ENCODE measurements around the gene DACT3. TPM values are rescaled to one million over a fixed set of nuclear protein-coding genes. Genes with fewer than 3 reads are reported as not detected.

DACT3 gene
- total RNA-seq, 2 experiments from 2014 or later, result 0.31 to 0.42 TPM

GRCh38 chr19:46660551-46661019, 397 bp downstream of the DACT3 start:
- ChIA-PET CTCF (interaction anchor here (0.5 to 4.1 kb wide), 15 partner anchors 13 to 578 kb away, joined by 3 to 78 read pairs (median 8); partner anchors contain the start of gene CALM3), POLR2A (interaction anchor here (0.6 to 0.9 kb wide), 2 partner anchors 43 to 46 kb away, joined by 3 read pairs; no protein-coding TSS in a partner anchor)
- no peaks in the 10 kb centered on the region for H3K9me3 Mint-ChIP-seq
- H3K27me3 Mint-ChIP-seq, result peaks cover 23% of the 10 kb centered on the region
- peak overlapping the region; percentile 65 for H3K4me3 Mint-ChIP-seq
- no peak overlapping the region for H3K27ac Mint-ChIP-seq
- peaks cover 22% of the 10 kb centered on the region for H3K4me1 Mint-ChIP-seq
- H3K36me3 Mint-ChIP-seq (ENCODE audit: low read depth), result no peaks in the 10 kb centered on the region
- no peak for DNase-seq

GRCh38 chr19:46660008-46660517, 919 bp downstream of the DACT3 start:
- Mint-ChIP-seq H3K27ac (no peak overlapping the region), H3K4me1 (peaks cover 22% of the 10 kb centered on the region), H3K4me3 (peak overlapping the region; percentile 43), H3K36me3 (ENCODE audit: low read depth) (no peaks in the 10 kb centered on the region), H3K27me3 (peaks cover 24% of the 10 kb centered on the region), H3K9me3 (no peaks in the 10 kb centered on the region)
- DNase-seq, result no peak
- POLR2A ChIA-PET, result no interaction called here
- CTCF ChIA-PET, result interaction anchor here (1.1 to 3.3 kb wide), 6 partner anchors 13 to 58 kb away, joined by 3 to 78 read pairs (median 14); no protein-coding TSS in a partner anchor

- H3K9me3 Mint-ChIP-seq, result no peaks in the 10 kb centered on the region
- ChIA-PET CTCF (interaction anchor here (0.6 to 1.5 kb wide), 5 partner anchors 25 to 57 kb away, joined by 3 to 11 read pairs (median 3); no protein-coding TSS in a partner anchor), POLR2A (no interaction called here)
- peaks cover 30% of the 10 kb centered on the region for H3K27me3 Mint-ChIP-seq
- H3K4me3 Mint-ChIP-seq, result peak overlapping the region; percentile 43
- H3K27ac Mint-ChIP-seq, result peak overlapping the region; percentile 0
- H3K4me1 Mint-ChIP-seq, result peaks cover 22% of the 10 kb centered on the region
- no peak for DNase-seq
- H3K36me3 Mint-ChIP-seq (ENCODE audit: low read depth), result no peaks in the 10 kb centered on the region
Measured at GRCh38 chr19:46659151-46660007, 1.6 kb downstream of the DACT3 start.

GRCh38 chr19:46656541-46656940, 4.4 kb downstream of the DACT3 start:
- no peaks in the 10 kb centered on the region for H3K36me3 Mint-ChIP-seq (ENCODE audit: low read depth)
- POLR2A ChIA-PET, result no interaction called here
- CTCF ChIA-PET, result interaction anchor here (0.9 kb wide), 1 partner anchor 140 kb away, joined by 4 read pairs; no protein-coding TSS in a partner anchor
- H3K4me1 Mint-ChIP-seq, result peaks cover 13% of the 10 kb centered on the region
- H3K27ac Mint-ChIP-seq, result no peak overlapping the region
- no peaks in the 10 kb centered on the region for H3K9me3 Mint-ChIP-seq
- H3K4me3 Mint-ChIP-seq, result no peak overlapping the region
- H3K27me3 Mint-ChIP-seq, result peaks cover 40% of the 10 kb centered on the region
- no peak for DNase-seq

- POLR2A ChIA-PET, result no interaction called here
- Mint-ChIP-seq H3K9me3 (no peaks in the 10 kb centered on the region), H3K27ac (no peak overlapping the region), H3K27me3 (peaks cover 50% of the 10 kb centered on the region), H3K4me3 (no peak overlapping the region), H3K36me3 (ENCODE audit: low read depth) (no peaks in the 10 kb centered on the region), H3K4me1 (peaks cover 4% of the 10 kb centered on the region)
- no peak for DNase-seq
- CTCF ChIA-PET, result no interaction called here
Measured at GRCh38 chr19:46654621-46655152, 6.3 kb downstream of the DACT3 start.

GRCh38 chr19:46650445-46650844, 10.5 kb downstream of the DACT3 start:
- ChIA-PET CTCF (interaction anchor here (0.5 to 0.6 kb wide), 2 partner anchors 63 to 184 kb away, joined by 3 to 5 read pairs; no protein-coding TSS in a partner anchor), POLR2A (no interaction called here)
- peaks cover 2% of the 10 kb centered on the region for H3K36me3 Mint-ChIP-seq (ENCODE audit: low read depth)
- H3K27ac Mint-ChIP-seq, result no peak overlapping the region
- peaks cover 8% of the 10 kb centered on the region for H3K9me3 Mint-ChIP-seq
- DNase-seq, result no peak
- peaks cover 61% of the 10 kb centered on the region for H3K27me3 Mint-ChIP-seq
- H3K4me1 Mint-ChIP-seq, result peaks cover 4% of the 10 kb centered on the region
- no peak overlapping the region for H3K4me3 Mint-ChIP-seq

- Mint-ChIP-seq H3K27me3 (peaks cover 60% of the 10 kb centered on the region), H3K27ac (no peak overlapping the region), H3K4me1 (peaks cover 4% of the 10 kb centered on the region), H3K4me3 (no peak overlapping the region), H3K36me3 (ENCODE audit: low read depth) (peaks cover 2% of the 10 kb centered on the region), H3K9me3 (peaks cover 8% of the 10 kb centered on the region)
- CTCF ChIA-PET, result no interaction called here
- no peak for DNase-seq
- POLR2A ChIA-PET, result no interaction called here
Measured at GRCh38 chr19:46648961-46649960, 11.7 kb downstream of the DACT3 start.

- Mint-ChIP-seq H3K27ac (no peak overlapping the region), H3K36me3 (ENCODE audit: low read depth) (peaks cover 2% of the 10 kb centered on the region), H3K9me3 (peaks cover 8% of the 10 kb centered on the region), H3K27me3 (peaks cover 60% of the 10 kb centered on the region), H3K4me1 (peaks cover 4% of the 10 kb centered on the region), H3K4me3 (no peak overlapping the region)
- CTCF ChIA-PET, result interaction anchor here (1.0 to 1.5 kb wide), 2 partner anchors 14 to 34 kb away, joined by 3 to 5 read pairs; no protein-coding TSS in a partner anchor
- DNase-seq, result no peak
- POLR2A ChIA-PET, result no interaction called here
Measured at GRCh38 chr19:46648060-46648960, 12.7 kb downstream of the DACT3 start.

GRCh38 chr19:46646402-46646801, 14.6 kb downstream of the DACT3 start:
- Mint-ChIP-seq H3K9me3 (peaks cover 8% of the 10 kb centered on the region), H3K36me3 (ENCODE audit: low read depth) (peaks cover 2% of the 10 kb centered on the region), H3K27me3 (peaks cover 58% of the 10 kb centered on the region), H3K27ac (no peak overlapping the region), H3K4me1 (peaks cover 4% of the 10 kb centered on the region), H3K4me3 (no peak overlapping the region)
- ChIA-PET CTCF (no interaction called here), POLR2A (no interaction called here)
- no peak for DNase-seq

- CTCF ChIA-PET, result interaction anchor here (0.5 to 1.8 kb wide), 5 partner anchors 18 to 68 kb away, joined by 3 to 5 read pairs (median 3); no protein-coding TSS in a partner anchor
- no peak overlapping the region for H3K27ac Mint-ChIP-seq
- POLR2A ChIA-PET, result no interaction called here
- H3K36me3 Mint-ChIP-seq (ENCODE audit: low read depth), result peaks cover 2% of the 10 kb centered on the region
- peaks cover 10% of the 10 kb centered on the region for H3K4me1 Mint-ChIP-seq
- peaks cover 8% of the 10 kb centered on the region for H3K9me3 Mint-ChIP-seq
- peaks cover 53% of the 10 kb centered on the region for H3K27me3 Mint-ChIP-seq
- no peak overlapping the region for H3K4me3 Mint-ChIP-seq
- DNase-seq, result no peak
Measured at GRCh38 chr19:46644720-46645119, 16.3 kb downstream of the DACT3 start.

GRCh38 chr19:46640656-46641055, 20.3 kb downstream of the DACT3 start:
- H3K4me3 Mint-ChIP-seq, result no peak overlapping the region
- no peaks in the 10 kb centered on the region for H3K9me3 Mint-ChIP-seq
- CTCF ChIA-PET, result interaction anchor here (0.6 to 0.7 kb wide), 3 partner anchors 183 to 1097 kb away, joined by 3 to 4 read pairs (median 3); no protein-coding TSS in a partner anchor
- H3K36me3 Mint-ChIP-seq (ENCODE audit: low read depth), result no peaks in the 10 kb centered on the region
- H3K27me3 Mint-ChIP-seq, result peaks cover 32% of the 10 kb centered on the region
- H3K4me1 Mint-ChIP-seq, result peaks cover 8% of the 10 kb centered on the region
- POLR2A ChIA-PET, result no interaction called here
- H3K27ac Mint-ChIP-seq, result peak overlapping the region; percentile 20
- DNase-seq, result no peak

Measured in activated CD4-positive, alpha-beta T cell treated with anti-CD3 and anti-CD28 coated beads, Interleukin-2, amount 10 ng/mL, durations not matched to agents 7 days and 5 days (primary cell).